Esophagus muscularis mucosa (tissue), 3 donors: Measurements from ENCODE around the gene CTSH.

Experiments used
- POLR2A ChIP-seq: fragments of 450-650 bp; IDR thresholded peaks from one replicate; pipeline ENCODE4 v1.6.1; 2017; ENCODE audit warnings: antibody characterized with exemption, moderate library complexity, mild to moderate bottlenecking, low read depth
- TF ChIP-seq, protein P1 (sequence below), 3 experiments: fragments of 200-600 bp in 2 of 3; fragments of 450-650 bp in 1 of 3; sonication (generic) in 2 of 3; IDR thresholded peaks; one replicate each; pipeline ENCODE4 v1.5.1; 2017 to 2019; ENCODE audit warnings: antibody characterized with exemption in 3 of 3, mild to moderate bottlenecking in 2 of 3, moderate library complexity in 1 of 3

DNA sequence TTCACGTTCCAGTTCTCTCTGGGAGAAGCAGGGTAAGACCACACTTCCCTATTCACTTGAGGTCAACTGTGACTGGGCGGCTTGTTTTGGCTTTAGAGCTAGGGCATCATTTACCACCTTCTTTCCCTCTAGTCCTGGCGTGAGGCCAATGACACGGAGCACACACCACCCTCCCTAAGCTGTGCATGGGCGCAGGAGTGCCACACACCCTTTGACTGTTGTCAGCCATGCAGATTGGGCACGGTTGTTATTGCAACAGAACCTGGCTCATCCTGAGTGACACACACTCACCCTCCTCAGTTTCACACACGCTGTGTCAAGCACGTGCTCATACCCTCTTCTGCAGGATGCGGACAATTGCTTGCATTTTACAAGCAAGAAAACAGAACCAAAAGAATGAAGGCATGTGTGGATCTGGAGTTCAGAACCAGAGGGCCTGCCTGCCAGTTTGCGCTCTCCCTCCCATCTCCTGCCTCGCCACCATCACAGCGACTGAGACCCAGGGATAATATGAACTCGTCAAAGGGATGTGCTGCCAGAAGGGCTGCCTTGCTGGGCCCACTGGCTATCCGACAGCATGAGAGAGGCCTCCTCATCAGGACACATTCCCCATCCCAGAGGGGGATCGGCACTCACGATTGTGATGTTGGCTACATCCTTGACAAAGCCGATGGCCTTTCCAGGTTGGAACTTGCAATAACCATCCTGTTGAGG is 17.6 kb downstream of the CTSH start:
- TF ChIP-seq, protein P1, sequence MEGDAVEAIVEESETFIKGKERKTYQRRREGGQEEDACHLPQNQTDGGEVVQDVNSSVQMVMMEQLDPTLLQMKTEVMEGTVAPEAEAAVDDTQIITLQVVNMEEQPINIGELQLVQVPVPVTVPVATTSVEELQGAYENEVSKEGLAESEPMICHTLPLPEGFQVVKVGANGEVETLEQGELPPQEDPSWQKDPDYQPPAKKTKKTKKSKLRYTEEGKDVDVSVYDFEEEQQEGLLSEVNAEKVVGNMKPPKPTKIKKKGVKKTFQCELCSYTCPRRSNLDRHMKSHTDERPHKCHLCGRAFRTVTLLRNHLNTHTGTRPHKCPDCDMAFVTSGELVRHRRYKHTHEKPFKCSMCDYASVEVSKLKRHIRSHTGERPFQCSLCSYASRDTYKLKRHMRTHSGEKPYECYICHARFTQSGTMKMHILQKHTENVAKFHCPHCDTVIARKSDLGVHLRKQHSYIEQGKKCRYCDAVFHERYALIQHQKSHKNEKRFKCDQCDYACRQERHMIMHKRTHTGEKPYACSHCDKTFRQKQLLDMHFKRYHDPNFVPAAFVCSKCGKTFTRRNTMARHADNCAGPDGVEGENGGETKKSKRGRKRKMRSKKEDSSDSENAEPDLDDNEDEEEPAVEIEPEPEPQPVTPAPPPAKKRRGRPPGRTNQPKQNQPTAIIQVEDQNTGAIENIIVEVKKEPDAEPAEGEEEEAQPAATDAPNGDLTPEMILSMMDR (IDR thresholded peaks at IDR 0.05) = no peak
- no peak for TF ChIP-seq POLR2A
